SU-DHL-6 (cell line): ENCODE data around the gene CACNA2D4.

Experiments used
- CTCF ChIP-seq: fragments of 200-600 bp; sonication (generic); IDR thresholded peaks from one replicate; pipeline ENCODE4 v1.5.1; 2017; ENCODE audit warnings: antibody characterized with exemption, mild to moderate bottlenecking, low read length, moderate library complexity; ENCODE audit not compliant: insufficient read depth, poor library complexity, severe bottlenecking
- EZH2phosphoT487 ChIP-seq: fragments of 200-600 bp; sonication (generic), shearing (Covaris generic); conservative IDR thresholded peaks from 2 replicates; pipeline ENCODE4 v1.6.1; 2018; ENCODE audit warnings: mild to moderate bottlenecking, antibody characterized with exemption, low read length, moderate library complexity, mixed read lengths

GRCh38 chr12:1857821-1858220 is 60.6 kb downstream of the CACNA2D4 start:
- TF ChIP-seq CTCF: no peak
- no peak for TF ChIP-seq EZH2phosphoT487
